ENCODE data around the gene IRF5. TPM values are rescaled to one million over a fixed set of nuclear protein-coding genes. Genes with fewer than 3 reads are reported as not detected.
"Not testable (repeated sequence)": the region's sequence is repeated elsewhere in the genome, so short reads cannot be mapped to it uniquely, and the experiment has no call there.

Gene IRF5
- total RNA-seq, 1 experiment from 2014 or later = 73.4 TPM

GRCh38 chr7:128904381-128905197 lies 33.1 kb upstream of the IRF5 start:
- in situ Hi-C loops (cut with HindIII; ENCODE audit: low pct_unique_long_range_greater_than_20kb, low sequenced_read_pairs) = no loop called here
- peak; percentile 44 for DNase-seq (ENCODE audit: low read depth)

GRCh38 chr7:128906001-128906765 lies 31.5 kb upstream of the IRF5 start:
- no peak for DNase-seq (ENCODE audit: low read depth)
- in situ Hi-C loops (cut with HindIII; ENCODE audit: low pct_unique_long_range_greater_than_20kb, low sequenced_read_pairs) = no loop called here

GRCh38 chr7:128906766-128907559 lies 30.8 kb upstream of the IRF5 start:
- DNase-seq (ENCODE audit: low read depth) = no peak
- in situ Hi-C loops (cut with HindIII; ENCODE audit: low pct_unique_long_range_greater_than_20kb, low sequenced_read_pairs) = no loop called here

- no peak for DNase-seq (ENCODE audit: low read depth)
- in situ Hi-C loops (cut with HindIII; ENCODE audit: low pct_unique_long_range_greater_than_20kb, low sequenced_read_pairs) = no loop called here
These were observed 28.7 kb upstream of the IRF5 start for GRCh38 chr7:128908750-128909624.

GRCh38 chr7:128909625-128910568 lies 27.8 kb upstream of the IRF5 start:
- peak; percentile 86 for DNase-seq (ENCODE audit: low read depth)
- in situ Hi-C loops (cut with HindIII; ENCODE audit: low pct_unique_long_range_greater_than_20kb, low sequenced_read_pairs) = no loop called here

GRCh38 chr7:128910569-128910945 lies 27.2 kb upstream of the IRF5 start, which contains the start of gene KCP:
Gene KCP, minus strand, starts transcription at chr7:128910709. Its CDS starts 33 bp downstream, at chr7:128910676.
- peak; percentile 55 for DNase-seq (ENCODE audit: low read depth)
- in situ Hi-C loops (cut with HindIII; ENCODE audit: low pct_unique_long_range_greater_than_20kb, low sequenced_read_pairs) = no loop called here

- DNase-seq (ENCODE audit: low read depth) = peak; percentile 48
- in situ Hi-C loops (cut with HindIII; ENCODE audit: low pct_unique_long_range_greater_than_20kb, low sequenced_read_pairs) = no loop called here
These were observed 26.2 kb upstream of the IRF5 start for GRCh38 chr7:128911423-128912031.

GRCh38 chr7:128912281-128912680 lies 25.4 kb upstream of the IRF5 start:
- in situ Hi-C loops (cut with HindIII; ENCODE audit: low pct_unique_long_range_greater_than_20kb, low sequenced_read_pairs) = no loop called here
- DNase-seq (ENCODE audit: low read depth) = no peak

- in situ Hi-C loops (cut with HindIII; ENCODE audit: low pct_unique_long_range_greater_than_20kb, low sequenced_read_pairs) = not testable (repeated sequence)
These were observed 24.8 kb upstream of the IRF5 start for GRCh38 chr7:128912709-128913495.

GRCh38 chr7:128913870-128914565 lies 23.7 kb upstream of the IRF5 start:
- DNase-seq (ENCODE audit: low read depth) = no peak
- in situ Hi-C loops (cut with HindIII; ENCODE audit: low pct_unique_long_range_greater_than_20kb, low sequenced_read_pairs) = no loop called here

More at GRCh38 chr7:128912709-128913495, 24.8 kb upstream of the IRF5 start:
- not testable (repeated sequence) for DNase-seq (ENCODE audit: low read depth)

GRCh38 chr7:128914566-128915151 lies 23.1 kb upstream of the IRF5 start:
- in situ Hi-C loops (cut with HindIII; ENCODE audit: low pct_unique_long_range_greater_than_20kb, low sequenced_read_pairs) = no loop called here
- no peak for DNase-seq (ENCODE audit: low read depth)

- DNase-seq (ENCODE audit: low read depth) = no peak
- in situ Hi-C loops (cut with HindIII; ENCODE audit: low pct_unique_long_range_greater_than_20kb, low sequenced_read_pairs) = no loop called here
These were observed 22.4 kb upstream of the IRF5 start for GRCh38 chr7:128915271-128915819.

GRCh38 chr7:128915841-128916642 lies 21.7 kb upstream of the IRF5 start:
- no peak for DNase-seq (ENCODE audit: low read depth)
- in situ Hi-C loops (cut with HindIII; ENCODE audit: low pct_unique_long_range_greater_than_20kb, low sequenced_read_pairs) = no loop called here

GRCh38 chr7:128916643-128916915 lies 21.1 kb upstream of the IRF5 start:
- no peak for DNase-seq (ENCODE audit: low read depth)
- in situ Hi-C loops (cut with HindIII; ENCODE audit: low pct_unique_long_range_greater_than_20kb, low sequenced_read_pairs) = no loop called here

All from Caki2 (cell line).